ENCODE measurements around the gene ADARB2. TPM values are rescaled to one million over a fixed set of nuclear protein-coding genes. Genes with fewer than 3 reads are reported as not detected.
"Not testable (repeated sequence)": the region's sequence is repeated elsewhere in the genome, so short reads cannot be mapped to it uniquely, and the experiment has no call there.

The ADARB2 gene
- total and polyA plus RNA-seq, 2 experiments from 2014 or later, result not detected

DNA sequence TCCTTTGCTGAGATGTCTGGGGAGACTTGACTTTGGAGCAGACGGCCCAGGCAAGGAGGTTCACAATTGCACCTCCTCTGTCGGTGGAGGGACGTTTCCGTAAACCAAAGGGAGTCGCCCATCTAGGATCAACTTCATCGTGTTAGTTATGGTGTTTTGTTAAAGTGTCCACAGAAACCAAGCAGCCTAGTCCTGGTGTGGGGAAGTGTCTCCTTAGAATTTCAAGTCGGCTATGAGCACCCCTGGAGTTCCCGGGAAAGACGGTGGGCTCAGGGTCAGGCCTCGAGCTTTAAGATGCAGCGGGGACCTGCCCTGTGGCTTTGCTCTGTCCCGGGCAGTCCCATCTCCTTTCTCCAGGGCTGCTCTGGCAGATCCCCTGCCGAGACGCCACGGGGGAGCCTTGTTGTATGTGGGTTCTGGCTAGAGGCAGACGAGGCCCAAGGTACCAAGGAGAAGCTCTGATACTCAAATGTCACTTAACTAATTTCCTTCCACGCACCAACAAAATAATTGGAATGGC lies 319.2 kb downstream of the ADARB2 start:
- no peak for DNase-seq
- Histone ChIP-seq H3K79me2 (ENCODE audit: insufficient read depth) (no peaks in the 10 kb centered on the region), H3K36me3 (ENCODE audit: low read depth) (no peaks in the 10 kb centered on the region), H2AFZ (no peak overlapping the region), H4K20me1 (ENCODE audit: insufficient read depth) (no peaks in the 10 kb centered on the region), H3K27ac (no peak overlapping the region), H3K27me3 (replicated peaks; ENCODE audit: insufficient read depth) (no peaks in the 10 kb centered on the region), H3F3A (ENCODE audit: insufficient read depth) (no peaks in the 10 kb centered on the region), H3K9me3 (ENCODE audit: low read depth) (no peaks in the 10 kb centered on the region), H3K9ac (no peak overlapping the region), H3K4me2 (ENCODE audit: unreplicated experiment) (no peak overlapping the region), H3K9me2 (ENCODE audit: insufficient read depth) (no peaks in the 10 kb centered on the region), H3K4me3 (no peak overlapping the region), H3K4me1 (ENCODE audit: insufficient read depth) (no peaks in the 10 kb centered on the region)
- TF ChIP-seq EZH2phosphoT487 (IDR thresholded peaks at IDR 0.05; ENCODE audit: insufficient read depth, low read depth), result no peak
- TF ChIP-seq EZH2 (IDR thresholded peaks at IDR 0.05; ENCODE audit: insufficient read depth, poor library complexity, severe bottlenecking), result no peak
- in situ Hi-C loops (cut with MboI), result no loop called here
- WGBS, 2 experiments (ENCODE audit: low coverage in 1 of 2, low lambda C conversion rate in 2 of 2, missing lambda C conversion rate in 2 of 2), result 41 to 44% methylated on average over 17 of the region's 17 CpGs

DNA sequence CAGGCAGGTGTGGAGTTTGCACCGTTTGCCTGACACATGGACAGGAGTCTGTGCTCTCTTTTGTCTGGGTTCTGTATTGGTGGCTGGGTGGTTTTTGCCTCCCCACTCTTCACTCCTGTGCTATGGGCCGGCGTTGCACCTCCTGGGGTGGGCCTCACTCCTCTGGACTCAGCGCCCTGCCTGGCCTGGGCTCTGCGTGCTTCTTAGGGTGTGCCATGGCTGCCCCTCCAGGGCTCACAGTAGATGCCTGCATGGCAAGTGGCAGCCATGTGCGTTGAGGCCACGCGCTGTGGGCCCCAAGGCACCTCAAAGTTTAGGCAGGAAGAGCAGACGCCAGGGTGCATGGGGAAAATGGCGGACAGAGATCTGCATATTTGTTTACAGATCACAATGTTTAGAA lies 319.8 kb downstream of the ADARB2 start:
- H3K27me3 ChIP-seq (replicated peaks; ENCODE audit: insufficient read depth), result no peaks in the 10 kb centered on the region
- H3K27ac ChIP-seq, result no peak overlapping the region
- H3K4me1 ChIP-seq (ENCODE audit: insufficient read depth), result no peaks in the 10 kb centered on the region
- no peak overlapping the region for H3K4me2 ChIP-seq (ENCODE audit: unreplicated experiment)
- no peak for DNase-seq
- no peak overlapping the region for H2AFZ ChIP-seq
- no peaks in the 10 kb centered on the region for H4K20me1 ChIP-seq (ENCODE audit: insufficient read depth)
- H3K4me3 ChIP-seq, result no peak overlapping the region
- no peaks in the 10 kb centered on the region for H3K9me2 ChIP-seq (ENCODE audit: insufficient read depth)
- in situ Hi-C loops (cut with MboI), result no loop called here
- TF ChIP-seq EZH2phosphoT487 (IDR thresholded peaks at IDR 0.05; ENCODE audit: insufficient read depth, low read depth) (no peak), EZH2 (IDR thresholded peaks at IDR 0.05; ENCODE audit: insufficient read depth, poor library complexity, severe bottlenecking) (no peak)
- no peaks in the 10 kb centered on the region for H3K9me3 ChIP-seq (ENCODE audit: low read depth)
- H3K79me2 ChIP-seq (ENCODE audit: insufficient read depth), result no peaks in the 10 kb centered on the region
- H3F3A ChIP-seq (ENCODE audit: insufficient read depth), result no peaks in the 10 kb centered on the region
- H3K9ac ChIP-seq, result no peak overlapping the region
- no peaks in the 10 kb centered on the region for H3K36me3 ChIP-seq (ENCODE audit: low read depth)
- WGBS, 2 experiments (ENCODE audit: low coverage in 1 of 2, low lambda C conversion rate in 2 of 2, missing lambda C conversion rate in 2 of 2), result 49 to 54% methylated on average over 10 of the region's 10 CpGs

DNA sequence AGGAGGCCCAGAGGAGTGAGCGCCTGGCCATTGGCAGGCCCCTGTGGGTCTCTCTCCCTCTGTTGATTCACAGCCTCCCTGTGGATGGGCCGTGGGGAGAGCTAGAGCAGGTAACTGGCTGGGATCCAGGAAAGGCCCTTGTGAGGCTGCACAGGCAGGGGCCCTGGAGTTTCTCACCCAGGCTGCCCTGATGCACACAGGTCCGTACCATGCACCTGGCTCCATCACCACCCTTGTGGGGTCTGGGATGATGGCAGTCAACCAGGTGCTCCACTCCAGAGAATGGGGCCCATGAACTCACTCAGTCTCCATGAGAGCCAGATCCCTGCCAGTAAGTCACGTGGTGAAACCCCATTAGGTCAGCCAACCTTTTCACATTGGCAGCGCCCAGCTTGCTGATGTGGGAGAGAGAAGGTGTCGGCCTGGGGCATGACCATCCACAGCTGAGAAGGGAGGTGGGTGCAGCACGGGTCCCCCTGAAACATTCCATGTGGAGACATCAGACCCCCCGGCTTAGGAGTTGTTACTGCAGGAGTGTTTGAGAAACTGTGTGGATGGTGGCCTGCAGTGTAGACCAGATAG lies 320.8 kb downstream of the ADARB2 start:
- in situ Hi-C loops (cut with MboI), result no loop called here
- 17 to 21% methylated on average over 8 of the region's 8 CpGs for WGBS, 2 experiments (ENCODE audit: low coverage in 1 of 2, low lambda C conversion rate in 2 of 2, missing lambda C conversion rate in 2 of 2)
- no peaks in the 10 kb centered on the region for H3K4me1 ChIP-seq (ENCODE audit: insufficient read depth)
- H3K9ac ChIP-seq, result no peak overlapping the region
- H3K9me3 ChIP-seq (ENCODE audit: low read depth), result no peaks in the 10 kb centered on the region
- H4K20me1 ChIP-seq (ENCODE audit: insufficient read depth), result no peaks in the 10 kb centered on the region
- no peaks in the 10 kb centered on the region for H3K27me3 ChIP-seq (replicated peaks; ENCODE audit: insufficient read depth)
- no peak for DNase-seq
- H3K4me3 ChIP-seq, result no peak overlapping the region
- no peaks in the 10 kb centered on the region for H3F3A ChIP-seq (ENCODE audit: insufficient read depth)
- TF ChIP-seq EZH2 (IDR thresholded peaks at IDR 0.05; ENCODE audit: insufficient read depth, poor library complexity, severe bottlenecking) (no peak), EZH2phosphoT487 (IDR thresholded peaks at IDR 0.05; ENCODE audit: insufficient read depth, low read depth) (no peak)
- no peak overlapping the region for H3K4me2 ChIP-seq (ENCODE audit: unreplicated experiment)
- no peaks in the 10 kb centered on the region for H3K36me3 ChIP-seq (ENCODE audit: low read depth)
- H3K9me2 ChIP-seq (ENCODE audit: insufficient read depth), result no peaks in the 10 kb centered on the region
- no peak overlapping the region for H3K27ac ChIP-seq
- no peaks in the 10 kb centered on the region for H3K79me2 ChIP-seq (ENCODE audit: insufficient read depth)
- no peak overlapping the region for H2AFZ ChIP-seq

DNA sequence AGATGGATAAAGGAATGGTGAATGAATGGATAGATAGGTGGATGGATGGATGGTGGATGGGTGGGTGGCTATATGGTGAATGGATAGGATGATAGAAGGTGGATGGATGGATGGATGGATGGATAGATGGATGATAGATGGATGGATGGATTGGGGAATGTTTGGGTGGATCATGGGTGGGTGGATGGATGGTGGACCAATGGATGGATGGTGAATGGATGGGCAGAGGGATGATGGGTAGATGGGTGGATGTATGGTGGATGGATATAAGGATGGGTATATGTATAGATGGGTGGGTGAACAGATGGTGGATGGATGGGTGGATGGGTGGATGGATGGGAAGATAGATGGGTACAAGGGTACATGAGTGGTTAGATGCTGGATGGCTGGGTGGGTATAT lies 322.4 kb downstream of the ADARB2 start:
- Histone ChIP-seq H3K4me1 (ENCODE audit: insufficient read depth) (no peaks in the 10 kb centered on the region), H4K20me1 (ENCODE audit: insufficient read depth) (no peaks in the 10 kb centered on the region), H3K9ac (no peak overlapping the region), H3K79me2 (ENCODE audit: insufficient read depth) (no peaks in the 10 kb centered on the region), H3F3A (ENCODE audit: insufficient read depth) (no peaks in the 10 kb centered on the region), H3K27ac (no peak overlapping the region), H3K36me3 (ENCODE audit: low read depth) (no peaks in the 10 kb centered on the region), H3K9me3 (ENCODE audit: low read depth) (no peaks in the 10 kb centered on the region), H3K4me2 (ENCODE audit: unreplicated experiment) (no peak overlapping the region), H3K9me2 (ENCODE audit: insufficient read depth) (no peaks in the 10 kb centered on the region), H3K4me3 (no peak overlapping the region), H3K27me3 (replicated peaks; ENCODE audit: insufficient read depth) (no peaks in the 10 kb centered on the region), H2AFZ (no peak overlapping the region)
- TF ChIP-seq EZH2 (IDR thresholded peaks at IDR 0.05; ENCODE audit: insufficient read depth, poor library complexity, severe bottlenecking), result no peak
- TF ChIP-seq EZH2phosphoT487 (IDR thresholded peaks at IDR 0.05; ENCODE audit: insufficient read depth, low read depth), result no peak
- no peak for DNase-seq
- in situ Hi-C loops (cut with MboI), result no loop called here

DNA sequence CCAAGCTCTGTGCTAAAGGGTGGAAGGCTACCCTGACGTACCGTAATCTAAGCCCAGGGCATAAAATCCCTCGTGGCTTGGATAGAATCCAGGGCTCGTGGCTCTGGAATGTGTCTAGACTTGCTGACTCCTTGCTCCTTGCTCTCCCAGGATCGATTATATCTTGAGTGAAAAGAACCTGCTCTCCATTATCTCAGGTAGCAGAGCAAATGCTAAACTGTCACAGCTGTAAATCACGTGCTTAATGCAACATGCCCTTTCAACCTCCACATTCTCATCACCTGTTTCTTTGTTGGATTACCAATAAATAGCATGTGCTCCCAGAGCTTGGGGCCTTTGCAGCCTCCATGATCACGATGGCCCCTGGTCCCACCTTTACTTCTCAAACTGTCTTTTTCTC lies 323.0 kb downstream of the ADARB2 start:
- in situ Hi-C loops (cut with MboI); H3F3A ChIP-seq (ENCODE audit: insufficient read depth); H3K36me3 ChIP-seq (ENCODE audit: low read depth); H4K20me1 ChIP-seq (ENCODE audit: insufficient read depth); H3K4me2 ChIP-seq (ENCODE audit: unreplicated experiment); H2AFZ ChIP-seq; H3K9me2 ChIP-seq (ENCODE audit: insufficient read depth); H3K9me3 ChIP-seq (ENCODE audit: low read depth); H3K27ac ChIP-seq; H3K9ac ChIP-seq; H3K27me3 ChIP-seq (replicated peaks; ENCODE audit: insufficient read depth); H3K4me3 ChIP-seq; H3K79me2 ChIP-seq (ENCODE audit: insufficient read depth); DNase-seq; H3K4me1 ChIP-seq (ENCODE audit: insufficient read depth): not testable (repeated sequence)
- WGBS, 2 experiments (ENCODE audit: low coverage in 1 of 2, low lambda C conversion rate in 2 of 2, missing lambda C conversion rate in 2 of 2), result 13% methylated on average over 7 of the region's 7 CpGs
